DLD1 (cell line): Measurements from ENCODE around the gene ANKRD7.

Experiments used
- in situ Hi-C: cut with HindIII; loops from 2 replicates; pipeline ENCODE4 v1.10.0; 2017; ENCODE audit warnings: low sequenced_read_pairs

The ANKRD7 gene

GRCh38 chr7:118224521-118224920, at the start of gene ANKRD7:
TSS of gene ANKRD7 (plus strand) at chr7:118224704. CDS start at chr7:118224831, 127 bp downstream.
- in situ Hi-C loops, result no loop called here

GRCh38 chr7:118175740-118176139, 48.8 kb upstream of the ANKRD7 start:
- in situ Hi-C loops, result no loop called here

GRCh38 chr7:118179191-118179590, 45.3 kb upstream of the ANKRD7 start:
- in situ Hi-C loops, result no loop called here

- in situ Hi-C loops, result no loop called here
These were observed 41.7 kb upstream of the ANKRD7 start for GRCh38 chr7:118182593-118183427.

- in situ Hi-C loops, result no loop called here
These were observed 41.1 kb upstream of the ANKRD7 start for GRCh38 chr7:118183428-118183785.

GRCh38 chr7:118183786-118184564, 40.5 kb upstream of the ANKRD7 start, which contains the start of gene LSM8:
TSS of gene LSM8 (plus strand) at chr7:118184164. CDS start at chr7:118184224, 60 bp downstream.
- in situ Hi-C loops, result no loop called here

- in situ Hi-C loops, result no loop called here
These were observed 40.0 kb upstream of the ANKRD7 start for GRCh38 chr7:118184565-118184940.

GRCh38 chr7:118185163-118185860, 39.2 kb upstream of the ANKRD7 start:
- in situ Hi-C loops, result no loop called here

- in situ Hi-C loops, result no loop called here
These were observed 38.0 kb upstream of the ANKRD7 start for GRCh38 chr7:118186501-118186900.

- in situ Hi-C loops, result no loop called here
These were observed 29.9 kb upstream of the ANKRD7 start for GRCh38 chr7:118194571-118194970.

- in situ Hi-C loops, result no loop called here
These were observed 28.5 kb upstream of the ANKRD7 start for GRCh38 chr7:118195837-118196474.

- in situ Hi-C loops, result no loop called here
These were observed 22.4 kb upstream of the ANKRD7 start for GRCh38 chr7:118202061-118202460.

- in situ Hi-C loops, result no loop called here
These were observed 10.3 kb upstream of the ANKRD7 start for GRCh38 chr7:118214051-118214832.

GRCh38 chr7:118214833-118215182, 9.7 kb upstream of the ANKRD7 start:
- in situ Hi-C loops, result no loop called here

- in situ Hi-C loops, result no loop called here
These were observed 7.3 kb upstream of the ANKRD7 start for GRCh38 chr7:118217210-118217619.

GRCh38 chr7:118218413-118219156, 5.9 kb upstream of the ANKRD7 start:
- in situ Hi-C loops, result no loop called here

GRCh38 chr7:118219157-118219512, 5.4 kb upstream of the ANKRD7 start:
- in situ Hi-C loops, result no loop called here

- in situ Hi-C loops, result no loop called here
These were observed 3.9 kb upstream of the ANKRD7 start for GRCh38 chr7:118220583-118220982.

GRCh38 chr7:118222591-118222990, 1.9 kb upstream of the ANKRD7 start:
- in situ Hi-C loops, result no loop called here

- in situ Hi-C loops, result no loop called here
These were observed 8.3 kb downstream of the ANKRD7 start for GRCh38 chr7:118232837-118233236.
